Adrenal gland (tissue), 5 donors: ENCODE results near the gene GLT6D1.

Experiments
- POLR2A ChIP-seq, 2 donors: fragments of 450-650 bp; IDR thresholded peaks; one replicate each; pipeline ENCODE4 v1.6.1; 2017; ENCODE audit warnings: antibody characterized with exemption in 2 of 2, mild to moderate bottlenecking in 2 of 2, moderate library complexity in 1 of 2
- TF ChIP-seq, protein P1 (sequence below), 6 experiments: fragments of 450-650 bp in 4 of 6; fragments of 200-600 bp in 2 of 6; sonication (generic) in 1 of 6; IDR thresholded peaks; 1 replicate in 5 of 6; 2 replicates in 1 of 6; pipeline versions ENCODE4 v1.5.1 to v1.8.0; 2016 to 2021; ENCODE audit warnings: antibody characterized with exemption in 6 of 6, mild to moderate bottlenecking in 2 of 6, moderate library complexity in 1 of 6
- donor health status: DM: no; HTN: no; CAD: no.

- TF ChIP-seq, protein P1, sequence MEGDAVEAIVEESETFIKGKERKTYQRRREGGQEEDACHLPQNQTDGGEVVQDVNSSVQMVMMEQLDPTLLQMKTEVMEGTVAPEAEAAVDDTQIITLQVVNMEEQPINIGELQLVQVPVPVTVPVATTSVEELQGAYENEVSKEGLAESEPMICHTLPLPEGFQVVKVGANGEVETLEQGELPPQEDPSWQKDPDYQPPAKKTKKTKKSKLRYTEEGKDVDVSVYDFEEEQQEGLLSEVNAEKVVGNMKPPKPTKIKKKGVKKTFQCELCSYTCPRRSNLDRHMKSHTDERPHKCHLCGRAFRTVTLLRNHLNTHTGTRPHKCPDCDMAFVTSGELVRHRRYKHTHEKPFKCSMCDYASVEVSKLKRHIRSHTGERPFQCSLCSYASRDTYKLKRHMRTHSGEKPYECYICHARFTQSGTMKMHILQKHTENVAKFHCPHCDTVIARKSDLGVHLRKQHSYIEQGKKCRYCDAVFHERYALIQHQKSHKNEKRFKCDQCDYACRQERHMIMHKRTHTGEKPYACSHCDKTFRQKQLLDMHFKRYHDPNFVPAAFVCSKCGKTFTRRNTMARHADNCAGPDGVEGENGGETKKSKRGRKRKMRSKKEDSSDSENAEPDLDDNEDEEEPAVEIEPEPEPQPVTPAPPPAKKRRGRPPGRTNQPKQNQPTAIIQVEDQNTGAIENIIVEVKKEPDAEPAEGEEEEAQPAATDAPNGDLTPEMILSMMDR (IDR thresholded peaks at IDR 0.05), result no peak
- no peak for TF ChIP-seq POLR2A (IDR thresholded peaks at IDR 0.05)
Measured at GRCh38 chr9:135639196-135639595, at the start of gene GLT6D1.
